Right atrium auricular region (tissue), 2 donors: ENCODE data around the gene ZNF275. TPM values are rescaled to one million over a fixed set of nuclear protein-coding genes. Genes with fewer than 3 reads are reported as not detected.

Experiments used
- DNase-seq: peaks from one replicate; pipeline ENCODE4 v3.0.0-alpha.2; 2019; ENCODE audit warnings: low spot score
- H3K27ac ChIP-seq, 2 donors: fragments of 200-600 bp; sonication (generic); 1 replicate in 1 of 2; 2 replicates in 1 of 2; pipeline ENCODE4 v1.5.1; 2016 to 2019
- H3K27me3 ChIP-seq, 2 donors: fragments of 200-600 bp; sonication (generic); one replicate each; pipeline versions ENCODE4 v1.5.1 to v1.6.0; 2017 to 2019
- H3K36me3 ChIP-seq: fragments of 200-600 bp; sonication (generic); one replicate; pipeline ENCODE4 v1.5.1; 2016
- H3K4me1 ChIP-seq, 2 donors: fragments of 200-600 bp; sonication (generic); one replicate each; pipeline versions ENCODE4 v1.5.1 to v1.6.0; 2017 to 2019
- H3K4me3 ChIP-seq, 2 donors: fragments of 200-600 bp; sonication (generic); 1 replicate in 1 of 2; 2 replicates in 1 of 2; pipeline ENCODE4 v1.5.1; 2017 to 2019; ENCODE audit warnings: mild to moderate bottlenecking in 1 of 2, moderate library complexity in 1 of 2
- H3K9me3 ChIP-seq, 2 donors: fragments of 200-600 bp; sonication (generic); one replicate each; pipeline ENCODE4 v1.5.1; 2019
- total RNA-seq, 2 donors: library from RNA; depleted of rRNA; stranded (reverse); fragments of >200 nt; gene quantifications; one replicate each; pipeline ENCODE4 v1.1.0, GENCODE V29; 2016
- TF ChIP-seq, protein P1 (sequence below), 2 donors: fragments of 200-600 bp; sonication (generic); IDR thresholded peaks; one replicate each; pipeline ENCODE4 v1.5.1; 2019; ENCODE audit warnings: antibody characterized with exemption in 2 of 2

The ZNF275 gene
- total RNA-seq, 2 donors from 2014 or later, result 5.9 to 7.2 TPM

DNA sequence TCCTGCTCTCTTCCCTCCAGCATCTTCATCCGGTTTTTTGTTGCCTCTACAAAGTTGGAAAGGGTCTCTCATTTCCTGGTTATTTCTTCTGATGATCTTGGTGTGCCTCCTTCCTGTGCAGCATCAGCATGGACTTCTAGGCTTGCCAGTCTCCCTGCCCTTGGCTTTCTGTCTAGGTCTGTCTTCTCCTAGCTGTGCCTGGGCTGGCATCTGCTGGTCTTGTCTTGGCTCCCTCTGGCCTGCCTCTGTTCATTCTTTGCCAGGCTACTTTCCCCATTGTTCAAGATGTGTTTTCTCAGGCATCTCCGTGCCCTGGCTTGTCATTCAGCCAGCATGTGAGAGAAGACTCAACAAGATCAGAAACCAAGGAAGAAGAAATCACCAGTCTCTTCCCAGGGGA is 9.7 kb downstream of the ZNF275 start:
- Histone ChIP-seq H3K4me1 (no peaks in the 10 kb centered on the region), H3K9me3 (peaks cover 0 to 10% of the 10 kb centered on the region in 2 donors), H3K36me3 (peaks cover 19% of the 10 kb centered on the region), H3K27ac (no peak overlapping the region), H3K27me3 (no peaks in the 10 kb centered on the region), H3K4me3 (no peak overlapping the region)
- DNase-seq, result no peak
- TF ChIP-seq, protein P1, sequence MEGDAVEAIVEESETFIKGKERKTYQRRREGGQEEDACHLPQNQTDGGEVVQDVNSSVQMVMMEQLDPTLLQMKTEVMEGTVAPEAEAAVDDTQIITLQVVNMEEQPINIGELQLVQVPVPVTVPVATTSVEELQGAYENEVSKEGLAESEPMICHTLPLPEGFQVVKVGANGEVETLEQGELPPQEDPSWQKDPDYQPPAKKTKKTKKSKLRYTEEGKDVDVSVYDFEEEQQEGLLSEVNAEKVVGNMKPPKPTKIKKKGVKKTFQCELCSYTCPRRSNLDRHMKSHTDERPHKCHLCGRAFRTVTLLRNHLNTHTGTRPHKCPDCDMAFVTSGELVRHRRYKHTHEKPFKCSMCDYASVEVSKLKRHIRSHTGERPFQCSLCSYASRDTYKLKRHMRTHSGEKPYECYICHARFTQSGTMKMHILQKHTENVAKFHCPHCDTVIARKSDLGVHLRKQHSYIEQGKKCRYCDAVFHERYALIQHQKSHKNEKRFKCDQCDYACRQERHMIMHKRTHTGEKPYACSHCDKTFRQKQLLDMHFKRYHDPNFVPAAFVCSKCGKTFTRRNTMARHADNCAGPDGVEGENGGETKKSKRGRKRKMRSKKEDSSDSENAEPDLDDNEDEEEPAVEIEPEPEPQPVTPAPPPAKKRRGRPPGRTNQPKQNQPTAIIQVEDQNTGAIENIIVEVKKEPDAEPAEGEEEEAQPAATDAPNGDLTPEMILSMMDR (IDR thresholded peaks at IDR 0.05), result no peak

DNA sequence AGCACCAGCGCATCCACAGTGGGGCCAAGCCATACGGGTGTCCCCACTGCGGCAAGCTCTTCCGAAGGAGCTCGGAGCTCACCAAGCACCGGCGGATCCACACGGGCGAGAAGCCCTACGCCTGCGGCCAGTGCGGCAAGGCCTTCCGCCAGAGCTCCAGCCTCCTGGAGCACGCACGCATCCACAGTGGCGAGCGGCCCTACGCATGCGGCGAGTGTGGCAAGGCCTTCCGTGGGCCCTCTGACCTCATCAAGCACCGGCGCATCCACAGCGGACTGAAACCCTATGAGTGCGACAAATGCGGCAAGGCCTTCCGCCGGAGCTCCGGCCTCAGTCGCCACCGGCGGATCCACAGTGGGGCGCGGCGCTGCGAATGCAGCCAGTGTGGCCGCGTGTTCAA is 13.6 kb downstream of the ZNF275 start:
- H3K4me1 ChIP-seq, result no peaks in the 10 kb centered on the region
- H3K27me3 ChIP-seq, result no peaks in the 10 kb centered on the region
- no peaks in the 10 kb centered on the region for H3K9me3 ChIP-seq
- no peak for DNase-seq
- TF ChIP-seq, protein P1 (IDR thresholded peaks at IDR 0.05), result no peak
- peaks cover 19% of the 10 kb centered on the region for H3K36me3 ChIP-seq
- H3K27ac ChIP-seq, result no peak overlapping the region
- no peak overlapping the region for H3K4me3 ChIP-seq

DNA sequence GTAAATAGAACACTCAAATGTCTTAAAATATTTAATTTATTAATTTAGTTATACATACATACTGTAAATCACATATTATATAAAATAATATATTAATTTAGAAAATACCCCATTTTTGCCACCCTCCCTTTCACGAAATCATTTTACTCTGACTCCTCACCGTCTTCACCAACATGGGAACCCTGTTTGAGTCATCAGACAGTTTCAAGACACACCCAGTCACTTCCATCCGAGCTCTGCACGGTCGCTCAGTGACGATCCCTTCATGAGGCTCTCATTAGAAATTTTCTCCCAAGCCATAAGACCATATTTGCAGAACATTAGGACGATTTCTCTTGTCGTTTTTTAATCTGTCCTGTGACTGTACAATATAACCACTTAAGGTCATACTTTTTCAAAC is 14.5 kb downstream of the ZNF275 start:
- Histone ChIP-seq H3K36me3 (peaks cover 19% of the 10 kb centered on the region), H3K4me3 (no peak overlapping the region), H3K27ac (no peak overlapping the region), H3K27me3 (no peaks in the 10 kb centered on the region), H3K4me1 (no peaks in the 10 kb centered on the region), H3K9me3 (no peaks in the 10 kb centered on the region)
- no peak for DNase-seq
- TF ChIP-seq, protein P1 (IDR thresholded peaks at IDR 0.05), result no peak

DNA sequence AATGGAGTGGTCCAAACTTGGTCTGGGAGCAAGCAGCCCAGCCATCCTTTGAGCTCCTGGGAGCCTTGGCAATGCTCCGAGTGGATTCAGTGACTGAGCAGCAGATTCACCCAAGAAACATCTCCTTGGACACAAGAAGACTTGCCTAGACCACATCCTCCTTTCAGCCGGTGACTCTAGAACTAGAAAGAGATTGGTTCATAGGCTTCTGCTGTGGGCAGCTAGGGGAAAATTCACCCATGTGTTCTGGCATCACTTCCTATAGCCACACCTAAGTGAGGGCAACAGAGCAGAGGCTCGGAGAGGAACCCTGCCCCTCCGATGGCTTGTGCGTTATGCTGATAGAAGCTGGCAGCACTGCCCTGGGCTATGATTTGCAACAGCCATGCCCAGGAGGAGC is 16.0 kb downstream of the ZNF275 start:
- no peak overlapping the region for H3K27ac ChIP-seq

DNA sequence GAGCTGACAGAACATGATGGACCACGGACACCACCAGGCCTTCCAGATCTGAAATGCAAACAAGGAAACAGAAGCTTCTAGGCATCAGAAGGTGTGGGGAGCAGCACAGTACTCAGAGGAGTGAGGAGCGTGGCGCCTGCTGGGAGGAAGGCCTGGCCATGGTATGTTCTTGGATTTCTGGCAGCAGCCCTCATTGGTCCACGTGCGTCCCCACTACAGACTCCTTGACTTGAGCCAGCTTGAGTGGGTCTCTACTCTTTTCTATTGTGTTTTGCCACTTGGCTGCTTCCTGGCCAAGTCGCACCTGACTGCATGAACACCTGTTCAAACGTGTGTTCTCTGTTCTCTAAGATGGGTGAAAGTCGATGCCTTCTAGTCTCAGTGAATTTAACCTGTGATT is 18.0 kb downstream of the ZNF275 start:
- Histone ChIP-seq H3K4me1 (no peaks in the 10 kb centered on the region), H3K4me3 (no peak overlapping the region), H3K27ac (no peak overlapping the region), H3K27me3 (no peaks in the 10 kb centered on the region), H3K36me3 (peaks cover 5% of the 10 kb centered on the region), H3K9me3 (no peaks in the 10 kb centered on the region)
- TF ChIP-seq, protein P1 (IDR thresholded peaks at IDR 0.05), result no peak
- DNase-seq, result no peak

More for the DNA sequence above, 16.0 kb downstream of the ZNF275 start:
- TF ChIP-seq, protein P1 (IDR thresholded peaks at IDR 0.05), result no peak
- Histone ChIP-seq H3K36me3 (peaks cover 10% of the 10 kb centered on the region), H3K4me1 (no peaks in the 10 kb centered on the region), H3K9me3 (no peaks in the 10 kb centered on the region), H3K27me3 (no peaks in the 10 kb centered on the region), H3K4me3 (no peak overlapping the region)
- no peak for DNase-seq

DNA sequence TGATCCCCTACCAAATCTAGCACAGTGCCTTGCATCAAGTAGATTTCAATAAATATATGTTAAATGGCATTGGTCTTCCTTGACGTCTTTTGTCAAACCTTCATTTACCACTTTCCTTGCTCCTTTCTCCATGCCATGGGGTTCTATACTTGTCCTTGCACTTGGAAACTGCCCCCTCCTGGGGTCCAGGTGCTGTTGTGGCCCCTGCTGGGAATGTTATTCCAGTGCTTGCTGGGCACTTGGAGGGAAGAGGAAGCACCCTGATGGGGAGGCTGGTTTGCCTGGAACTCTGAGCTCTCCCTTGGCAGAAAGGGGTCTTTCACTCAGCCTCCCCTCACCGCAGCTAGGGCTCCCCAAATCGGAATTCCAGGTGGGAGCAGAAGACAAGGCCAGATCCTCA is 18.9 kb downstream of the ZNF275 start:
- TF ChIP-seq, protein P1 (IDR thresholded peaks at IDR 0.05), result no peak
- H3K4me3 ChIP-seq, result no peak overlapping the region
- H3K27ac ChIP-seq, result no peak overlapping the region
- H3K27me3 ChIP-seq, result no peaks in the 10 kb centered on the region
- DNase-seq, result no peak
- H3K9me3 ChIP-seq, result no peaks in the 10 kb centered on the region
- H3K4me1 ChIP-seq, result no peaks in the 10 kb centered on the region
- H3K36me3 ChIP-seq, result no peaks in the 10 kb centered on the region
